Measurements from ENCODE around the gene ARL5C.

- TF ChIP-seq NFYB (CRISPR knock-in tag; conservative IDR thresholded peaks at IDR 0.05; ENCODE audit: low read depth) (no peak), TEAD4 (CRISPR knock-in tag; IDR thresholded peaks at IDR 0.05) (no peak), CREM (CRISPR knock-in tag; IDR thresholded peaks at IDR 0.05) (no peak), CTCF (IDR thresholded peaks at IDR 0.05) (no peak), E2F5 (CRISPR knock-in tag; IDR thresholded peaks at IDR 0.05) (no peak), MLX (CRISPR knock-in tag; IDR thresholded peaks at IDR 0.05) (no peak), FOXJ3 (CRISPR knock-in tag; IDR thresholded peaks at IDR 0.05; ENCODE audit: borderline replicate concordance) (no peak), ZNF512 (CRISPR knock-in tag; IDR thresholded peaks at IDR 0.05; ENCODE audit: borderline replicate concordance) (no peak), SP1 (CRISPR knock-in tag; conservative IDR thresholded peaks at IDR 0.05) (no peak), SMAD3 (CRISPR knock-in tag; IDR thresholded peaks at IDR 0.05; ENCODE audit: borderline replicate concordance) (no peak)
These were observed 26.8 kb downstream of the ARL5C start for GRCh38 chr17:39139161-39139511.

Data from WTC11 (cell line).